ENCODE measurements around the gene FCMR.

GRCh38 chr1:206967096-206967849, 45.5 kb upstream of the FCMR start:
- TF ChIP-seq CTCF (IDR thresholded peaks at IDR 0.05; ENCODE audit: low read depth, low read length, poor library complexity, severe bottlenecking) (no peak), EZH2phosphoT487 (IDR thresholded peaks at IDR 0.05; ENCODE audit: borderline replicate concordance, low read length) (no peak)

Measured in DOHH2 (cell line).